Measurements from ENCODE around the gene ZNF816.

DNA sequence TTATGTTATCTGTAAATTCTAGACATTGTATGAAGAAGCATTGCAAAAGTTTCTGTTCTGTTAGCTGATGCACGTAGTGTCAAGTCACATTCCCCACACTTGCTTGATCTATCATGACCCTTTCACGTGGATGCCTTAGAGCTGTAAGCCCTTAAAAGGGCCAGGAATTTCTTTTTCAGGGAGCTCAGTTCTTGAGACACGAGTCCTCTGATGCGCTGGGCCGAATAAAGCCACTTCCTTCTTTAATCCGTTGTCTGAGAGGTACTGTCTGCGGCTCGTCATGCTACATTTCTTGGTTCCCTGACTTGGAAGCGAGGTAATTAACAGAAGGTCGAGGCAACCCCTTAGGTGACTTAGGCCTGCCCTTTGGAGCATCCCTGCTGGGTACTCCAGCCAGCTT is 5.8 kb downstream of the ZNF816 start:
- TF ChIP-seq POLR2A (IDR thresholded peaks at IDR 0.05; ENCODE audit: borderline replicate concordance, extremely low read depth, insufficient read depth, insufficient read length) (no peak), CTCF (IDR thresholded peaks at IDR 0.05 in 2 of 3, conservative IDR thresholded peaks at IDR 0.05 in 1 of 3; ENCODE audit: borderline replicate concordance in 1 of 3, insufficient read depth in 1 of 3, low read depth in 2 of 3, low read length in 2 of 3) (no peak), EZH2 (IDR thresholded peaks at IDR 0.05) (no peak), ZNF274 (IDR thresholded peaks at IDR 0.05; ENCODE audit: low read depth, low read length) (no peak), POLR2AphosphoS5 (IDR thresholded peaks at IDR 0.05; ENCODE audit: low read depth, low read length) (no peak), SP1 (IDR thresholded peaks at IDR 0.05; ENCODE audit: low read depth) (no peak), JUND (IDR thresholded peaks at IDR 0.05) (no peak), ZFX (IDR thresholded peaks at IDR 0.05) (no peak), FOSL1 (IDR thresholded peaks at IDR 0.05; ENCODE audit: low read depth) (no peak), MAX (IDR thresholded peaks at IDR 0.05) (no peak), EZH2phosphoT487 (IDR thresholded peaks at IDR 0.05; ENCODE audit: borderline replicate concordance) (no peak), TCF7L2 (IDR thresholded peaks at IDR 0.05; ENCODE audit: borderline replicate concordance, extremely low read depth, insufficient read depth, insufficient read length) (no peak), RAD21 (IDR thresholded peaks at IDR 0.05; ENCODE audit: low read depth) (no peak)
- TF ChIP-seq, protein P1, sequence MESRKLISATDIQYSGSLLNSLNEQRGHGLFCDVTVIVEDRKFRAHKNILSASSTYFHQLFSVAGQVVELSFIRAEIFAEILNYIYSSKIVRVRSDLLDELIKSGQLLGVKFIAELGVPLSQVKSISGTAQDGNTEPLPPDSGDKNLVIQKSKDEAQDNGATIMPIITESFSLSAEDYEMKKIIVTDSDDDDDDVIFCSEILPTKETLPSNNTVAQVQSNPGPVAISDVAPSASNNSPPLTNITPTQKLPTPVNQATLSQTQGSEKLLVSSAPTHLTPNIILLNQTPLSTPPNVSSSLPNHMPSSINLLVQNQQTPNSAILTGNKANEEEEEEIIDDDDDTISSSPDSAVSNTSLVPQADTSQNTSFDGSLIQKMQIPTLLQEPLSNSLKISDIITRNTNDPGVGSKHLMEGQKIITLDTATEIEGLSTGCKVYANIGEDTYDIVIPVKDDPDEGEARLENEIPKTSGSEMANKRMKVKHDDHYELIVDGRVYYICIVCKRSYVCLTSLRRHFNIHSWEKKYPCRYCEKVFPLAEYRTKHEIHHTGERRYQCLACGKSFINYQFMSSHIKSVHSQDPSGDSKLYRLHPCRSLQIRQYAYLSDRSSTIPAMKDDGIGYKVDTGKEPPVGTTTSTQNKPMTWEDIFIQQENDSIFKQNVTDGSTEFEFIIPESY (IDR thresholded peaks at IDR 0.05; ENCODE audit: extremely low read depth, insufficient replicate concordance, low read length), result no peak

All from HCT116 (cell line).